Measurements from ENCODE around the gene TMEM214.

GRCh38 chr2:27049422-27050280 is 16.9 kb downstream of the TMEM214 start:
- no peak for TF ChIP-seq CTCF (IDR thresholded peaks at IDR 0.05; ENCODE audit: insufficient read depth, low read length)
- TF ChIP-seq POLR2AphosphoS5 (IDR thresholded peaks at IDR 0.05; ENCODE audit: low read depth): no peak; the same call in 1 of the 2 replicates
- no peak for TF ChIP-seq SPI1 (IDR thresholded peaks at IDR 0.05; ENCODE audit: borderline replicate concordance, low read depth)
- no peak for TF ChIP-seq REST (IDR thresholded peaks at IDR 0.05; ENCODE audit: insufficient replicate concordance, low read depth)
- TF ChIP-seq GABPA (IDR thresholded peaks at IDR 0.05; ENCODE audit: low read depth): no peak

Measured in HL-60 (cell line).